CD8-positive, alpha-beta memory T cell (primary cell): ENCODE measurements around the gene STEAP2. TPM values are rescaled to one million over a fixed set of nuclear protein-coding genes. Genes with fewer than 3 reads are reported as not detected.
A peak's percentile ranks its signal among the peaks of the same experiment; 100 is the strongest.

Source experiments
- CTCF ChIA-PET: fragments of 350-600 bp; sonication (Branson Sonifier 250); formaldehyde crosslinking; loops from one replicate; lab custom pipeline; 2021; ENCODE audit warnings: antibody characterized with exemption; lab: Charles Lee
- POLR2A ChIA-PET: fragments of 350-600 bp; sonication (Branson Sonifier 250); formaldehyde crosslinking; loops from one replicate; lab custom pipeline; 2021; ENCODE audit warnings: antibody characterized with exemption; lab: Charles Lee
- DNase-seq, 5 donors: peaks; one replicate each; pipeline versions ENCODE4 v3.0.0 to v3.0.0-alpha.2; 2020 to 2022; ENCODE audit warnings: mixed read lengths in 1 of 5
- H3K27ac ChIP-seq: one replicate; pipeline ENCODE4 v1.7.0; 2013; ENCODE audit warnings: low read depth, mild to moderate bottlenecking, low read length, moderate library complexity
- H3K27me3 ChIP-seq: 2 replicates; pipeline ENCODE4 v1.7.0; 2013; ENCODE audit warnings: low read length, mild to moderate bottlenecking; ENCODE audit not compliant: insufficient read depth, poor library complexity, severe bottlenecking
- H3K36me3 ChIP-seq: 2 replicates; pipeline ENCODE4 v1.7.0; 2013; ENCODE audit warnings: mild to moderate bottlenecking, low read length, moderate library complexity; ENCODE audit not compliant: insufficient read depth
- H3K4me1 ChIP-seq: 2 replicates; pipeline ENCODE4 v1.7.0; 2013; ENCODE audit warnings: mild to moderate bottlenecking, low read length, moderate library complexity; ENCODE audit not compliant: insufficient read depth
- H3K4me3 ChIP-seq: 2 replicates; pipeline ENCODE4 v1.7.0; 2013; ENCODE audit warnings: mild to moderate bottlenecking, low read length
- H3K9me3 ChIP-seq: 2 replicates; pipeline ENCODE4 v1.7.0; 2013; ENCODE audit warnings: mild to moderate bottlenecking, low read length
- H3K27ac Mint-ChIP-seq, 8 donors: one replicate each; pipeline ENCODE4 v1.8.0; 2020 to 2021; ENCODE audit warnings: mixed read lengths in 8 of 8, mild to moderate bottlenecking in 6 of 8, inconsistent platforms in 3 of 8, moderate library complexity in 3 of 8
- H3K27me3 Mint-ChIP-seq, 2 donors: one replicate each; pipeline ENCODE4 v1.8.0; 2020 to 2021; ENCODE audit warnings: mixed read lengths in 2 of 2, mild to moderate bottlenecking in 1 of 2, moderate library complexity in 1 of 2
- H3K36me3 Mint-ChIP-seq, 3 donors: one replicate each; pipeline ENCODE4 v1.8.0; 2020 to 2021; ENCODE audit warnings: mixed read lengths in 3 of 3, inconsistent platforms in 1 of 3, mild to moderate bottlenecking in 1 of 3
- H3K4me1 Mint-ChIP-seq, 3 donors: one replicate each; pipeline ENCODE4 v1.8.0; 2020 to 2021; ENCODE audit warnings: mixed read lengths in 3 of 3, inconsistent platforms in 1 of 3, mild to moderate bottlenecking in 1 of 3
- H3K4me3 Mint-ChIP-seq, 7 donors: one replicate each; pipeline ENCODE4 v1.8.0; 2020 to 2021; ENCODE audit warnings: mixed read lengths in 7 of 7, mild to moderate bottlenecking in 6 of 7, moderate library complexity in 4 of 7, inconsistent platforms in 2 of 7
- H3K9me3 Mint-ChIP-seq, 5 donors: one replicate each; pipeline ENCODE4 v1.8.0; 2020 to 2022; ENCODE audit warnings: mixed read lengths in 5 of 5, mild to moderate bottlenecking in 3 of 5, moderate library complexity in 2 of 5, inconsistent platforms in 1 of 5
- polyA plus RNA-seq: library from polyadenylated mRNA; unstranded; fragments of 300-500 nt; fragmentation: Illumina TruSeq; gene quantifications from one replicate; pipeline ENCODE4 v1.2.3, GENCODE V29; 2021
- total RNA-seq, 2 experiments: library from RNA; stranded (reverse); gene quantifications; one replicate each; pipeline ENCODE4 v1.2.3, GENCODE V29; 2021

Gene STEAP2
- total and polyA plus RNA-seq, 3 experiments from 2014 or later, result 0.15 TPM; not detected in 2

DNA sequence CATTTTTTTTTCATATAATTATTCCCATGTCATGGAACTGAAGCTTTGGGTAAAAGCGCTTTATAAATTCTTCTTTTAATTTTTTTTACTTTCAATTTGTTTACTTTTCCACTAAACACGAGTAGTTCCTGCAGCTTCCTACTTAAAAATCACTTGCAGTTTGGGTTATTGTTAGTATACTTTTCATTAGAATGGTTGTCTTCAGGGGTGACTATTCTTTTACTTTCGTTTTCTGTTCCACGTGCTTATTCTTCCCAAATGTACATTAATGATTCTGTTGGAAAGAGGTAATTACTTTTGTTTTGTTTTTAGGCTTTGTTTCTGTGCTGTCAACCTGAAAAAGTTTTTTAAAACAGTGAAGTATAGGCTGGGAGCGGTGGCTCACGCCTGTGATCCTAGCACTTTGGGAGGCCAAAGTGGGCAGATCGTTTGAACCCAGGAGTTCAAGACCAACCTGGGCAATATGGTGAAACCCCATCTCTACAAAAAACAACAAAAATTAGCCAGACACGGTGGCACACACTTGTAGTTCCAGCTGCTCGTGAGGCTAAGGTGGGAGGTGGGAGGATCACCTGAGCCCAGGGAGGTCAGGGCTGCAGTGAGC, 28.2 kb downstream of the STEAP2 start:
- Mint-ChIP-seq H3K4me3 (peak overlapping the region in 1 of 7 donors; percentile 27), H3K27me3 (peaks cover 8 to 10% of the 10 kb centered on the region in 2 donors), H3K4me1 (peaks cover 6 to 16% (median 13%) of the 10 kb centered on the region in 3 donors), H3K9me3 (no peaks in the 10 kb centered on the region), H3K36me3 (no peaks in the 10 kb centered on the region), H3K27ac (no peak overlapping the region)
- Histone ChIP-seq H3K27me3 (no peaks in the 10 kb centered on the region), H3K36me3 (no peaks in the 10 kb centered on the region), H3K4me3 (no peak overlapping the region), H3K4me1 (no peaks in the 10 kb centered on the region), H3K27ac (no peak overlapping the region), H3K9me3 (no peaks in the 10 kb centered on the region)
- ChIA-PET POLR2A (no interaction called here), CTCF (no interaction called here)
- no peak for DNase-seq

DNA sequence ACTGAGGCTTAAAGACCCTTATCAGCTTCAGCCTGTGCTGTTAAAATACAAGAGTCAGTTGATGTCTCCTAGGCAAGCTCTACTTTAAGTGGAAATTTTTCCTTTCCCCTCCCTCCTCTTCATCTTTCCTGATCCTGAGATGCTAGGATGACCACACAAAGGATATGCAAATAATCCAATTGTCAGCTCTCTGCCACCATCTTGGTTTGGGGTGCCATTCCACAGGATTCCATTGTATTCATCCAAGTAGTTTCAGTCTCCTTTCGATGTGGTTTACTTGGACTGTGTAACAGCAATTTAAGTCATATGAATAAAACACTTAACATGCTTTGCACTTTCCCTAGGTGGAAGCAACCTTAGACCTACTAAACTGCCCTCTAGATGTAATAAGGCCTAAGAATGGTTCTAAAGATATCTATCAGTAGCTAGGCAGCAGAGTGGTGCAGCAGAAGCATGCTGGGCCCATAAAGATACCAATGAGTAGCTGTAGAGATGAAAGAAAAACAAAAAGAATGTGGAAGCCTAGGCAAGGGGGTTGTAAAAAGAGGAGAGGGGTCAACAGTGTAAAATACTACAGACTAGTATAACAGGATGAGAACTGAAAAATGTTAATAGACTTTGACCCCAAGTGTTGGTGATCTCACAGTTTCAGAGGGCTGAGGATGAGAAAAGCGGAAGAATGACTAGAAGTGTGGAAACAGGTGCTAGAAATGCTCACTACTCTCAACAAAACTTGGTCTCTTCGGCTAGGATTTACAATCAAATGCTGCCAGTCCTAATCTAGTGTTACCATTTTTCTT, 31.0 kb downstream of the STEAP2 start:
- Mint-ChIP-seq H3K27me3 (peaks cover 21 to 26% of the 10 kb centered on the region in 2 donors), H3K4me1 (peaks cover 20 to 28% (median 24%) of the 10 kb centered on the region in 3 donors), H3K36me3 (peaks cover 0 to 4% (median 0%) of the 10 kb centered on the region in 3 donors), H3K4me3 (peak overlapping the region in 1 of 7 donors; percentile 72), H3K9me3 (no peaks in the 10 kb centered on the region), H3K27ac (peak overlapping the region in 1 of 8 donors; percentile 62)
- Histone ChIP-seq H3K4me1 (peaks cover 4% of the 10 kb centered on the region), H3K9me3 (no peaks in the 10 kb centered on the region), H3K36me3 (no peaks in the 10 kb centered on the region), H3K27ac (no peak overlapping the region), H3K4me3 (no peak overlapping the region), H3K27me3 (peaks cover 9% of the 10 kb centered on the region)
- ChIA-PET POLR2A (no interaction called here), CTCF (no interaction called here)
- DNase-seq, result no peak

DNA sequence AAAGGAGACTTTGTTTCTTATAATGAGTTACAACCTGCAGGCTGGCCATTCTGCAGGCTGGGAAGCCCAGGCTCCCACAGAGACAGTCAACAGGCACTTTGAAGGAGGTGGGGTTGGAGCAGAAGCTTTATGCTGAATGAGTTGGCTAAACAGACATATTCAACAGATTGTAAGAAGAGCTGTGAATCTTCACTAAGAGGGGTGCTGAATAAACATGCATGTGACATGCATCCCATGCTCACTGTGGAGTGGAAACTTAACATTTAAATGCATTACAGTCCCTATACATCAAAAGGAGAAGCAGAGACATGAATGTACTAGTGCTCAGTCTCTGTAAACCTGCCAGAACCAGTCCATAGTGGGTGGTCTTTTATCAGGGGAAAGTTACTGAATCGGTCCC, 32.0 kb downstream of the STEAP2 start:
- Mint-ChIP-seq H3K27ac (peak overlapping the region in 1 of 8 donors; percentile 77), H3K36me3 (peaks cover 0 to 4% (median 0%) of the 10 kb centered on the region in 3 donors), H3K4me3 (peak overlapping the region; percentile 43 to 91 (median 88)), H3K4me1 (peaks cover 20 to 28% (median 24%) of the 10 kb centered on the region in 3 donors), H3K27me3 (peaks cover 21 to 26% of the 10 kb centered on the region in 2 donors), H3K9me3 (no peaks in the 10 kb centered on the region)
- CTCF ChIA-PET, result no interaction called here
- Histone ChIP-seq H3K27ac (no peak overlapping the region), H3K4me1 (peaks cover 4% of the 10 kb centered on the region), H3K9me3 (no peaks in the 10 kb centered on the region), H3K4me3 (no peak overlapping the region), H3K27me3 (peaks cover 9% of the 10 kb centered on the region), H3K36me3 (no peaks in the 10 kb centered on the region)
- DNase-seq, result peak in 1 of 5 donors; percentile 2
- POLR2A ChIA-PET, result no interaction called here

DNA sequence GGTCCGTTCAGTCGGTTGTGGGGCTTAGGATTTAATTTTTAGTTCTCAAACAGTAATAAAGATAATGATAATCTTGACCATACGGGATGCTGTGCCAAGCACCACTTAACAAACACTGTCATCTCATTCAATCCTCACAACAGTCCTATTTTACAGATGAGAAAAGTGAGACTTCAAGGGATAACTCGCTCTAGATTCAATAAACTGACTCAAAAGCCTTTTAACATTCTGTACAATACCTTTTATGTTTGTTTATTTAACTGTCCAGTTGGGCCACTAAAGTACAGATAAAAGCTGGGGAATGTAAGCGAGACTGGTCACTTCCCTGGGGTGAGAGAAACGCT, 33.0 kb downstream of the STEAP2 start:
- POLR2A ChIA-PET, result no interaction called here
- no peak for DNase-seq
- peak overlapping the region in 7 of 8 donors; percentile 31 to 86 (median 80) for H3K27ac Mint-ChIP-seq
- no peaks in the 10 kb centered on the region for H3K9me3 Mint-ChIP-seq
- Histone ChIP-seq H3K27me3 (peaks cover 9% of the 10 kb centered on the region), H3K9me3 (no peaks in the 10 kb centered on the region), H3K4me3 (peak overlapping the region; percentile 72), H3K27ac (no peak overlapping the region), H3K4me1 (peaks cover 4% of the 10 kb centered on the region), H3K36me3 (no peaks in the 10 kb centered on the region)
- peak overlapping the region; percentile 86 to 96 (median 91) for H3K4me3 Mint-ChIP-seq
- H3K4me1 Mint-ChIP-seq, result peaks cover 20 to 25% (median 24%) of the 10 kb centered on the region in 3 donors
- peaks cover 0 to 4% (median 0%) of the 10 kb centered on the region in 3 donors for H3K36me3 Mint-ChIP-seq
- H3K27me3 Mint-ChIP-seq, result peaks cover 25 to 30% of the 10 kb centered on the region in 2 donors
- CTCF ChIA-PET, result no interaction called here

DNA sequence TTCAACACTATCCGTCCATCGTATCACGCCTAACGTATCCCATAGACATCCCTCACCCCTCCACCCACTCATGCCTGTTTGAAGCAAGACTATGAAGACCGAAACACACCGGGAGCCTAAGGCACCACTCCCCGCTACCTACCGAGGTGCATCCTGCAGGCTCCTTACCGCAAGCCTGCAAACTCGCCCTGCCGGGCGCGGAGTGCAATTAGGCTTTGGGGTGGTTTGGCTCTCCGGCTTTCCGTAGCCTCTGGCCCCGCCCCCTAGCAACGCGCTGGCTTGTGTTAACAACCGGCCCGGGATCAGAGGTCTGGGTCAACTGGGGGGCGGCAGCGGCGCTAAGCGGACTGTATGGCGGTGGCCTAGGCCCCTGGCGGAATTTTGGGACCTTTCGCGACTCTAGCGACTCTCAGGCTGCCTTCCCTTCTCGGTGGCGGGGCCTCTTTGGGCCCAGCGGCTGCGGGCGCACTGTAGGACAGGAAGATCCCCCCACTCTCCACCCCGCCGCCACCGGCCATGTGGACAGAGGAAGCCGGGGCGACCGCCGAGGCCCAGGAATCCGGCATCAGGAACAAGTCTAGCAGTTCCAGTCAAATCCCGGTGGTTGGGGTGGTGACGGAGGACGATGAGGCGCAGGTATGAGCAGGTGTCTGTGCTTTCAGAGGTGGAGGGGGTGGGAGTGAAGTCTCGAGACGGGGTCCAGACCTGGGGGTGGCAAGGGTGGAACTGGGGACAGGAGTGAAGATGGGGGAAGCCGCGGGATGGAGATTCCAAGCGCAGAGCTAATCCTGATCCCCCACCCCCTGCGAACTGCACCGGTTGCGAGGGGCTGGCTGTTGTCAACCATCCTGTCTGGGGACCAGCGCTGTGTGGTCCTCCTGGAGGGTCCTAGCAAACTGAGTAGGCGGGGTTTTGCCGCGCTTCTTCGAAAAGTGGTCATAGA, 33.6 kb downstream of the STEAP2 start, which contains the start of gene CFAP69:
Gene CFAP69 (plus strand): TSS at position 266 of the 943 bp plus-strand sequence. CDS start 251 bp downstream, at position 517.
- Mint-ChIP-seq H3K9me3 (no peaks in the 10 kb centered on the region), H3K27ac (peak within 1 kb of the TSS in 7 of 8 donors; percentile 72 to 86 (median 80)), H3K27me3 (peaks cover 29 to 34% of the 10 kb centered on the region in 2 donors), H3K4me3 (peak within 1 kb of the TSS; percentile 86 to 96 (median 91)), H3K4me1 (peaks cover 20 to 24% (median 22%) of the 10 kb centered on the region in 3 donors), H3K36me3 (peaks cover 0 to 4% (median 0%) of the 10 kb centered on the region in 3 donors)
- peak; percentile 70 to 89 (median 82) for DNase-seq
- ChIA-PET CTCF (interaction anchor here (1.2 kb wide), 1 partner anchor 183 kb away, joined by 3 read pairs; no protein-coding TSS in a partner anchor), POLR2A (no interaction called here)
- Histone ChIP-seq H3K4me3 (peak within 1 kb of the TSS; percentile 72), H3K36me3 (no peaks in the 10 kb centered on the region), H3K4me1 (peaks cover 4% of the 10 kb centered on the region), H3K9me3 (no peaks in the 10 kb centered on the region), H3K27me3 (peaks cover 9% of the 10 kb centered on the region), H3K27ac (peak within 1 kb of the TSS; percentile 62)

DNA sequence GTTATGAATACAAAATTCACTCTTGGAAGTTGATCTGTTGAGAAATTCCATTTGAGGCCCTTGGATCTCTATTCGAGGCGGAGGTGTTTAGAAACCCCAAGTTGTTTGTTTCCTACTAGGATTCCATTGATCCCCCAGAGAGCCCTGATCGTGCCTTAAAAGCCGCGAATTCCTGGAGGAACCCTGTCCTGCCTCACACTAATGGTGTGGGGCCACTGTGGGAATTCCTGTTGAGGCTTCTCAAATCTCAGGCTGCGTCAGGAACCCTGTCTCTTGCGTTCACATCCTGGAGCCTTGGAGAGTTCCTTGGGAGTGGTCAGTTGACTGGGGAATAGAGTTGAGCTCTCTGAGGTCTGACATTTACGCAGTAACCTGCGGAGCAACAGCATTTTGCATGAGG, 34.6 kb downstream of the STEAP2 start:
- peaks cover 20 to 24% (median 22%) of the 10 kb centered on the region in 3 donors for H3K4me1 Mint-ChIP-seq
- Histone ChIP-seq H3K9me3 (no peaks in the 10 kb centered on the region), H3K4me1 (peaks cover 4% of the 10 kb centered on the region), H3K36me3 (no peaks in the 10 kb centered on the region), H3K4me3 (no peak overlapping the region), H3K27me3 (peaks cover 9% of the 10 kb centered on the region), H3K27ac (no peak overlapping the region)
- peak overlapping the region in 3 of 8 donors; percentile 24 to 86 (median 70) for H3K27ac Mint-ChIP-seq
- CTCF ChIA-PET, result interaction anchor here (1.2 kb wide), 1 partner anchor 182 kb away, joined by 3 read pairs; no protein-coding TSS in a partner anchor
- H3K27me3 Mint-ChIP-seq, result peaks cover 29 to 42% of the 10 kb centered on the region in 2 donors
- no peak for DNase-seq
- H3K36me3 Mint-ChIP-seq, result peaks cover 0 to 4% (median 0%) of the 10 kb centered on the region in 3 donors
- H3K4me3 Mint-ChIP-seq, result peak overlapping the region in 5 of 7 donors; percentile 86 to 96 (median 91)
- no peaks in the 10 kb centered on the region for H3K9me3 Mint-ChIP-seq
- POLR2A ChIA-PET, result no interaction called here

DNA sequence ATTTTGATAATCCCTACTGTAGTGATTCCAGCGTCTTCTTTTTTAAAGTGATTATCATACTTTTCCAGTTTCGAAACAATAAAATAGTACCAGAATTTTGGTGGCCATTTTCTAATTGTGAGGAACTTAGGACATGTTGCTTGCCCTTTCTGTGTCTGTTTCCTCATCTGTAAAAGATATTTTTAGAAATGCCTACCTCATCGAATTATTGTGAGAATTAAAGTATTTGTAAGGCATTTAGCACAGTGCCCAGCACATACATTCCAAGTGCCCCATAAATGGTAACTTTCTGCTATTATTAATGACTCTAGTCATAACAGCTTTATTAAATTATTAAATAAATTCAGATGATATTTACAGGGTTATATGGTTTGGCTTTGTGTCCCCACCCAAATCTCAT, 37.2 kb downstream of the STEAP2 start:
- no peaks in the 10 kb centered on the region for H3K36me3 ChIP-seq
- ChIA-PET POLR2A (no interaction called here), CTCF (no interaction called here)
- no peak for DNase-seq
- Mint-ChIP-seq H3K27ac (peak overlapping the region in 1 of 8 donors; percentile 32), H3K4me1 (peaks cover 20 to 21% (median 20%) of the 10 kb centered on the region in 3 donors), H3K9me3 (no peaks in the 10 kb centered on the region), H3K36me3 (peaks cover 0 to 4% (median 0%) of the 10 kb centered on the region in 3 donors), H3K27me3 (peaks cover 34 to 46% of the 10 kb centered on the region in 2 donors), H3K4me3 (no peak overlapping the region)
- peaks cover 4% of the 10 kb centered on the region for H3K4me1 ChIP-seq
- H3K4me3 ChIP-seq, result no peak overlapping the region
- no peak overlapping the region for H3K27ac ChIP-seq
- peaks cover 9% of the 10 kb centered on the region for H3K27me3 ChIP-seq
- no peaks in the 10 kb centered on the region for H3K9me3 ChIP-seq
